ENCODE measurements around the gene LGALS7B. TPM values are rescaled to one million over a fixed set of nuclear protein-coding genes. Genes with fewer than 3 reads are reported as not detected.
"Not testable (repeated sequence)": the region's sequence is repeated elsewhere in the genome, so short reads cannot be mapped to it uniquely, and the experiment has no call there.

Gene LGALS7B
- polyA plus RNA-seq (ENCODE audit: insufficient read depth in 1 of 5, insufficient read length in 5 of 5, low replicate concordance in 1 of 5): 1 to 10 TPM in 3 of 5 donors, under 1 TPM in 1, not detected in 1; 0.71 to 1.2 (median 1.1) TPM
- long read RNA-seq, donor 1, partial matches to known transcripts: 0 of 4 reads
- long read RNA-seq, donor 1, other reads (novel, unspliced or antisense): 0 of 4 reads
- long read RNA-seq, donor 2, partial matches to known transcripts: 0 of 2 reads
- long read RNA-seq, donor 2, other reads (novel, unspliced or antisense): 0 of 2 reads
- long read RNA-seq, donor 3: 0 reads
- long read RNA-seq, donor 4, transcript LGALS7B-202 (2 exons, 532 nt): major isoform, 5 of 5 reads
- long read RNA-seq, donor 4, partial matches to known transcripts: 0 of 5 reads
- long read RNA-seq, donor 4, other reads (novel, unspliced or antisense): 0 of 5 reads
- long read RNA-seq, donor 5, partial matches to known transcripts: 0 of 4 reads
- long read RNA-seq, donor 5, other reads (novel, unspliced or antisense): 0 of 4 reads
- long read RNA-seq, donor 6, partial matches to known transcripts: 0 of 2 reads
- long read RNA-seq, donor 6, other reads (novel, unspliced or antisense): 0 of 2 reads
- long read RNA-seq, donor 7, partial matches to known transcripts: 0 of 1 reads
- long read RNA-seq, donor 7, other reads (novel, unspliced or antisense): 0 of 1 reads
- long read RNA-seq, donor 8: 0 reads

DNA sequence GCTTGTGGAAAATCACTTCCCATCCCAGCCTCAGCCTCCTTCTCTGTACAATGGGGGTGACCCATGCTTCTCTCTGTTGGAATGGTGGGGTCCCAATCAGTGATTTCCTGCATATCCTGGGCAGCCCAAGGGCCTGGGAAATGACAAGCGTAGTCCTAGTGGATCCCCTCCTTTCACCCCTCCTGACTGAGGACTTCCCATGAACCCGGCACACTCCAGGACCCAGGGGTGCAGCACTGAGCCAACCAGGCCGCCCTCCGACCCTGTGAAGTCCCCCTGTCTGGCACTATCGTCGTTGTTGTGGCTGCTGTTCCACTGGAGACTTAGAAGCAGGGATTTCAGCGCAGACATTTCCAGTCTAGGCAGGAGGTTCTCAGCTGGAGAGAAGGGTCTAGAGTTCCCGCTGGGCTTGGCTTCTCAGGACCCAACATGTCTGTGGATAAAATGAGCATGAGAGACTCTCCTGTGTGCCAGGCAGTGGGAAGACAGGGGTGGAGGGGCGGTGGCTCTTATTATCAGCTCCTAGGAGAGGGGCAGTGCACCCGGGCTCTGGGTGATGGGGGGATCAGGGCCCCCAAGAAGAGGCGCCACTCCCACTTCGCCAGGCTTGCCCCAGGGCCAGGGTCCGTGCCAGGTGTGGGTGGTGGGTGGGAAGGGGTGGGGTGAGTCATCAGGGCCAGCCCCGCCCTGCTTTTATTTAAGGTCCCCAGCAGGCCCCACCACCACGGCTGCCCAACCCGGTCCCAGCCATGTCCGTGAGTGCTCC is at the start of gene LGALS7B:
Gene LGALS7B (plus strand): TSS at position 723 of the 766 bp plus-strand sequence. CDS start 27 bp downstream, at position 750.
- DNase-seq: no peak

DNA sequence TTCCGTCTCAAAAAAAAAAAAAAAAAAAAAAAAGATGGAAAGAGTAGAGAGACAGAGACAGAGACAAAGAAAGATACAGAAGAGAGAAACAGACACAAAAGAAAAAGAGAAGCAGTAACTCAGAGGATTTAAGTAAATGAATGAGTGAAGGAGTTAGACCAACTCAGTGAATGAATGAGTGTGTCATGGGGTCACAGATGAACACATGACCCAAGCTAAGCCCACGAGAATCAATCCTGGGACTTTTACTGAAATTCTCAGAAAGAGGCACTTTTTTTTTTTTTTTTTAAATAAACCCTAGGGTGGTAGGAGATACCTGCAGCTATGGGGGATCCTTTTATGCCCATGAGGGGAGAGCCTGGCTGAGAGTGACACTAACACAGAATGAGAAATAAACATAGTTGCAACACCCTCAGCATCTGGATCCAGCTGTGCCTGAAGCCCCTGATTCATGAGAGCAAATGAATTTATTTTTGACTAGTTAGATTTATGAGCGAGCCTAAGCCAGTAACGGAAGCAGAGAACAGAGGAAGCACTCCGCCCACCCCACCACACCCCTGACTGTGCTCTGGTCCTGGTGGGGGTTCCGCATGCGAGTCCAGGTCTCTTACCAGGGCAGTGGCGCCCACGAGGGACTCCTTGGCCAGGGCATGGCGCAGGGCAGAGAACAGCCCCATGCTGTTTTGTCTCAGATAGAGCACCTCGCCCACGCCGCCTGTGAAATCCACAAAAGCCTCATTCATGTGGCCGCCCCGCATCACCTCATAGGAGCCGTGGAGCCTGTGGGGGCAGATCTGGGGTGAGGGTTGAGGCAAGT is 49.4 kb upstream of the LGALS7B start:
- DNase-seq: no peak

DNA sequence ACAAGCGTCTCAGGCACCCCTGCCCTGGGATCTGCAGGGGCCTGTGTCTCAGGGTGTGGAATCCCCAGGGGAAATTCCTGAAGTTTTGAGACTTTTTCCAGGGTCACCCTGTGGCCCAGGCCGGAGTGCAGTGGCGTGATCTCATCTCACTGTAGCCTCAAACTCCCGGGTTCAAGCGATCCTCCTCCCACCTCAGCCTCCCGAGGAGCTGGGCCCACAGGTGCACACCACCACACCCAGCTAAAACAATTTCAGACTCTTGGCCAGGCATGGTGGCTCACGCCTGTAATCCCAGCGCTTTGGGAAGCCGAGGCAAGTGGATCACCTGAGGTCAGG is 48.8 kb upstream of the LGALS7B start:
- DNase-seq: no peak

DNA sequence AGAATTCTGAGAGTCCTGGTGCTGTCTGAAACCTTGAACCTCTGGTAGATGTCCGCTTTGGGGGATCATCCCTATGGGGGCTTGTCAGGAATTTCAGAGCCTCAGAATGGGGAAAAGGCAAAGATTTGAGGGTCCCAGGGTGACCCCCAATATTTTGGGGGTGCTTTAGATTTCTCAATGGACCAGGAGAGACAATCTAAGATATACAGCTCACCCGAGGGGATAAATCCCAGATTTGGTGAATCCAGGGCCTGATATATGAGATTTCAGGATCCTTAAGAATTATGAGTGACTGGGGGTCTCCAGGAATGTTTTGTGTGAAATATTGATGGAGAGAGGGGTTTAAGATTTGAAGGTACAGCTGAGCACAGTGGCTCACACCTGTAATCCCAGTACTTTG is 48.1 kb upstream of the LGALS7B start:
- DNase-seq: no peak

DNA sequence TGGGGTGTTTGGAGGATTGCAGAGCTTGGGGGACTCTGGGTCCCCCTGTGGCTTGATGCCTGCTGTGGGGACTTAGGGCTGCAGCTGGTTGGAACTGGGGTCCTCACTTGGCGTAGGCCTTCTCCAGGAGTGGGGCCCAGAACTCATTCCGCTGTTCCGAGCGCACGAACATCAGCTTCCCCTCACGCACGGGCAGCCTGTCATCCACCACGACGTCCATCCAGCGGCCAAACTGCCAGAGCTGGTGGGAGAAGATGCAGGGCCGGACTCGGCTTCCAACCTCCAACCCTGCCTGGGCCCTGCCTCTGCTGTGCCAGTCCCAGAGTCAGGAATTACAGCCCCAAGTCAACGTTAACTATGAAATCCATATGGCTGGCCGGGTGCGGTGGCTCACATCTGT is 47.3 kb upstream of the LGALS7B start:
- DNase-seq: no peak

DNA sequence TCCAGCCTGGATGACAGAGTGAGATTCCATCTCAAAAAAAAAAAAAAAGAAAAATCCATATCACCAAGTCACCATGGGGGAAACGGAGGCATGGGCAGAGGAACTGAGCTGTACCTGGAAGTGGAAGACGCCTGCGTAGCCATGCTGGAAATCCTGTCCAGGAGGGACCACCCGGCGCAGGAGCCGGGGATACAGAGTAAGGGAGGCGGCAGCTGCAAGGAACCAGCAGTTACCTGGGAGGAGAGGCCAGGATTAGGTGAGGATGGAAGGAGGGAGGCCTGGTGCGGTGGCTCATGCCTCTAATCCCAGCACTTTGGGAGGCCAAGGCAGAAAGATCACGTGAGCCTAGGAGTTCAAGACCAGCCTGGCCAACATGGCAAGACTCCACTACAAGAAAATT is 46.7 kb upstream of the LGALS7B start:
- no peak for DNase-seq

DNA sequence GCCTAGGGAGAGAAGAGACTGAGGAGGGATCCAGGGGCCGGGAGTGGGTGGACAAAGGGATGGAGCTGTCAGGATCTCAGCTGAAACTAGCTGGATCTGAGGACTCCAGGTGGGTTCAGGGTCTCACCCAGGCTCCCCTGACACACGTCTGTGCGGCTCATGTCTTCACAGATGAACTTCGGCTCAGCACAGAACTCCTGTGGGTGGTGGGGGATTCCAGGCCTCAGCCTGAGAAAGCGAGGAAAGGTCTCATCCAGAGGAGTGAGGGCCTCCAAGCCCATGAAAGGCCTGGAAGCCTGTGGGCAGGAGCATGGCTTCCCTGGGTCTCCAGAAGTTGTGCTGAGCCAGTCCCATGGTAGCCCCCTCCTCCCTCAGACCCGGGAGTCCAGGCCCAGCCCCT is 46.1 kb upstream of the LGALS7B start:
- DNase-seq: no peak

DNA sequence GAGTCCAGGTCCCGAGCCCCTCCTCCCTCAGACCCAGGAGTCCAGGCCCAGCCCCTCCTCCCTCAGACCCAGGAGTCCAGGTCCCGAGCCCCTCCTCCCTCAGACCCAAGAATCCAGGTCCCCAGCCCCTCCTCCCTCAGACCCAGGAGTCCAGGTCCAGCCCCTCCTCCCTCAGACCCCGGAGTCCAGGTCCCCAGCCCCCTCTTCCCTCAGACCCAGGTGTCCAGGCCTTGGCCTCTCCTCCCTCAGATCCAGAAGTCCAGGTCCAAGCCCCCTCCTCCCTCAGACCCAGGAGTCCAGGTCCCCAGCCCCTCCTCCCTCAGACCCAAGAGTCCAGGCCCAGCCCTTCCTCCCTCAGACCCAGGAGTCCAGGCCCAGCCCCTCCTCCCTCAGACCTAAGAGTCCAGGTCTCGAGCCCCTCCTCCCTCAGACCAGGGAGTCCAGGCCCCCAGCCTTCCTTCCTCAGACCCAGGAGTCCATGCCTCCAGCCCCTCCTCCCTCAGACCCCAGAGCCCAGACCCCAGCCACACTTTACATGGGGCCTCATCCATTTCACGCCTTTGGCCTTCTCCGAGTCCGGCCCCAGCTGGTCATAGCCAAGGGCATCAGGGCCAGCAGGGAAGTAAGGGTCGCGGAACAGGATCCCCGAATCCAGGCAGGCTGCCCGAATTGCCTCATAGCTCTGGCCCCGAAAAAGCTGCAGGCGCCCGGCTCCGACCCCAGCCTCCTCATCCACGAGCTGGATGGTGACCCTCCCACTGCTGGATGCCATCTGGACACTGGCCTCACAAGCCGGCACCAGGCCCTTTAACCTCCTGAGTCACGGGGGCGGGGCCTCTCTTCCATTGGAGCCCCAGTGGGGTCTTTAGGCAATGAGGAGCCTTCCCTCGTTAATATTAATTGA is 45.4 kb upstream of the LGALS7B start:
- no peak for DNase-seq

DNA sequence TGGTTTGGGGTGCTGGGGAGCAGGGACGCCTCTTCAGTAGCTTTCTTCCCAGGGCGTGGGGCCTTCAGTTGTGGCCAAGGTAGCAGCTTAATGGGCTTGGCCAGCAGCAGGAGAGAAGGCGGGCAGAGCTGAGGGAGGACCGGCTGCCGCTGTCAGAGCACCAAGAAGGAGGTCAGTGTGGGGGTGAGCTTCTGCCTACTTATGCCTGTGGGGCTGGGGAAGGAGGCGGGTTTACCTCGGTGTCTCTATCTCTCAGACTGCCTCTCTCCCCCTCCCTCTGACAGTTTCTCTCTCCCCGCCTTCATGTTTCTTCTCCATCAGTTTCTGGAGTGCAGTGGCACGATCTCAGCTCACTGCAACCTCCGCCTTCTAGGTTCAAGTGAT is 44.7 kb upstream of the LGALS7B start, which contains the start of gene CAPN12:
Gene CAPN12 (minus strand): TSS at position 177 of the 384 bp plus-strand sequence. CDS start 309 bp downstream, outside the sequence.
- DNase-seq: no peak

DNA sequence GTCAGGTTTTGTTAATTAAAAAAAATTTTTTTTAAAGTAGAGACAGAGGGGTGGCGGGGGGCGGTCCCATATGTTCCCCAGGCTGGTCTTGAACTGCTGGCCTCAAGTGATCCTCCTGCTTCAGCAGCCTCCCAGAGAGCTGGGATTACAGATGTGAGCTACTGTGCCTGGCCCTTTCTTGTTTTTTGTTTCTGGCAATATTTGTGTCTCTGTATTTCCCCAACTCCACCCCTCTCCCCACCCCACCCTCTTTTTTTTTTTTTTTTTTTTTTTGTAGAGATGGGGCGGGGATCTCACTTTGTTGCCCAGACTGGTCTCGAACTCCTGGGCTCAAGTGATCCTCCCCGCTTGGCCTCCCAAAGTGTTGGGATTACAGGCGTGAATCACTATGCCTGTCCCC is 44.1 kb upstream of the LGALS7B start:
- no peak for DNase-seq

DNA sequence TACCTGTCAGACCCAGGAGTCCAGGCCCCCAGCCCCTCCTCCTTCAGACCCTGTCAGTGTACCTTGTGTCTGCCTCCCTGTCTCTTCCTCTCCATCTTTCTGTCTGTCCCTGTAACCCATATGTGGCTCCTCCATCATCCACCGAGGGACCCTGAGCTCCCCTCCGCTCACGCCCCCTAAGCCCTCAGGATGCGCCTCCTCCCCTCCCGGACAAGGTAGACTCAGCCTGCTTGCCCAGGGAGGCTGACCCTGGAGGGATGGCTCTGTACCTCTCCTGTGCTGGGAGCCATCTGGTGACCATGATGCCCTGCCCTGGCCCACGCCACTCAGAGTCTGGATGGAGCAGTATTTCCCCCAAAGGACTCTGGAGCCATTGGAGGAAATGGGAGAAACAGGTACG is 43.7 kb upstream of the LGALS7B start:
- DNase-seq: no peak

DNA sequence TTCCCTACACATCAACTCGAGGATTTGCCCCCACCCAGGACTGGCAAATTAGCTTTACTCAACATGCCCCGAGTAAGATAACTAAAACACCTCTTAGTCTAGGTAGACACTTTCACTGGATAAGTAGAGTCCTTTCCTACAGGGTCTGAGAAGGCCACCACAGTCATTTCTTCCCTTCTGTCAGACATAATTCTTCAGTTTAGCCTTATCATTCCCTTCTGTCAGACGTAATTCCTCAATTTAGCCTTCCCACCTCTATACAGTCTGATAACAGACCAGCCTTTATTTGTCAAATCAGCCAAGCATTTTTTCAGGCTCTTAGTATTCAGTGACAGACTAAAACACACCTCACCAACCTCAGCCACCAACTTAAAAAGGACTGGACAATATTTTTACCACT is 35.2 kb upstream of the LGALS7B start:
- DNase-seq: not testable (repeated sequence)

DNA sequence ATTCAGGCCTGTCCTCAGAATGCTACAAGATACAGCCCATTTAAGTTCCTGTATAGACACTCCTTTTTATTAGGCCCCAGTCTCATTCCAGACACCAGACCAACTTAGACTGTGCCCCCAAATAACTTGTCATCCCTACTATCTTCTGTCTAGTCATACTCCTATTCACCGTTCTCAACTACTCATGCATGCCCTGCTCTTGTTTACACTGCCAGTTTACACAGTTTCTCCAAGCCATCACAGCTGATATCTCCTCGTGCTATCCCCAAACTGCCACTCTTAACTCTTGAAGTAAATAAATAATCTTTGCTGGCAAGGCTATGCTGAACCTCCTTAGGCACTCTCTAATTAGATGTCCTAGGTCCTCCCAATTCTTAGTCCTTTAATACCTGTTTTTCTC is 34.8 kb upstream of the LGALS7B start:
- not testable (repeated sequence) for DNase-seq

DNA sequence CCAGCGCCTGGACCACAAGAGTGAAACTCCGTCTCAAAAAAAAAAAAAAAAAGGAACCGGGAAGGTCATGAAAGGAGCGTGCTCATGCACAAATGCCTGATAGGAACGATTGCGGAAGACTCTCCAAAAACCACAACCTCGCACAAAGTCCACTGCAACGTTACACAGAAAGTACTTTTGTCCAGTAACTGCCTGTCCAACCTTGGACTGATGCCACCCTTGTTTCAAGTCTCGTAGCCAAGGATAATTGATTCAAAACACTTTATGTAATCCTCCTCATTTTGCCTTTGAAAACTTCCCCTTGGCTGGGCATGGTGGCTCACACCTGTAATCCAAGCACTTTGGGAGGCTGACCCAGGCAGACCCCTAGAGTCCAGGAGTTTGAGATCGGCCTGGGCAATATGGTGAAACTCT is 29.4 kb upstream of the LGALS7B start:
- no peak for DNase-seq

DNA sequence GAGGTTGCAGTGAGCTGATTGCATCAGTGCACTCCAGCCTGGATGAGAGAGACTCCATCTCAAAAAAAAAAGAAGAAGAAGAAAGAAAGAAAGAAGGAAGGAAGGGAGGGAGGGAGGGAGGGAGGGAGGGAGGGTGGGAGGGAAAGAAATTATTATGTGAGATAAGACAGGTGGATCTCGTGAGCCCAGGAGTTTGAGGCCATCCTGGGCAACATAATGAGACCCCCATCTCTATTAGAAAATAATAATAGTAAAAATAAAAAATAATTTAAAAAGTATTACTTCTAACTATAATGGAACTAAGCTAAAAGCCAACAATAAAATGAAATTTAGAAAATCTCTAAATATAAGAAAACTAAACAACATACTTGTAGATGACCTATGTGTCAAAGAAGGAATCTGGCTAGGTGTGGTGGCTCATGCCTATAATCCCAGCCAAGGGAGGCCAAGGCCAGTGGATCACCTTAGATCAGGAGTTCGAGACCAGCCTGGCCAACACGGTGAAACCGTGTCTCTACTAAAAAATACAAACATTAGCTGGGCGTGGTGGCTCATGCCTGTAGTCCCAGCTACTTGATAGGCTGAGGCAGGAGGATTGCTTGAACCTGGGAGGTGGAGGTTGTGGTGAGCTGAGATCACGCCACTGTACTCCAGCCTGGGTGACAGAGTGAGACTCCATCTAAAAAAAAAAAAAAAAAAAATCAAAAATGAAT is 28.0 kb upstream of the LGALS7B start:
- DNase-seq: not testable (repeated sequence)

DNA sequence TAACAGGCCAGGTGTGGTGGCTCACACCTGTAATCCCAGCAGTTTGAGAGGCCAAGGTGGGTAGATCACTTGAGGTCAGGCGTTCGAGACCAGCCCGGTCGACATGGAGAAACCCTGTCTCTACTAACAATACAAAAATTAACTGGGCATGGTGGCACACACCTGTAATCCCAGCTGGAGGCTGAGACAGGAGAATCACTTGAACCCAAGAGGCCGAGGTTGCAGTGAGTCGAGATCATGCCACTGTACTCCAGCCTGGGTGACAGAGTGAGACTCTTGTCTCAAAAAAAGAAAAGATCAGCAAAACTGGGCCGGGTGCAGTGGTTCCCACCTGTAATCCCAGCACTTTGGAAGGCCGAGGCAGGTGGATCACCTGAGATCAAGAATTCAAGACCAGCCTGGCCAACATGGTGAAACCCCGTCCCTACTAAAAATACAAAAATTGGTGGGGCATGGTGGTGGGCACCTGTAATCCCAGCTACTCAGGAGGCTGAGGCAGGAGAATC is 27.1 kb upstream of the LGALS7B start:
- not testable (repeated sequence) for DNase-seq

DNA sequence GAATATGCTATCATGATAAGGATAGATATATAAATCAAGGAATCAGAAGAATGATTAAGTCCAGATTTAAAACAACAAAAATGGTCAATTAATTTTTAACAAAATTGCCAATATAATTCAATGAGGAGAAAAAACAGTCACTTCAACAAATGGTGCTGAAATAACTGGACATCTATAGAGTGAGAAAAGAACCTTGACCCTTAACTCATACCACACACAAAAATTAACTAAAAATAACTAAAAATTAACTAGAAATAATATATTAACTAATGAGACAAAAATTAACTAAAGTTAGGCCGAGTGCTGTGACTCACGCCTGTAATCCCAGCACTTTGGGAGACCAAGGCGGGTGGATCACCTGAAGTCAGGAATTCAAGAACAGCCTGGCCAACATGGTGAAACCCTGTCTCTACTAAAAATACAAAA is 25.2 kb upstream of the LGALS7B start:
- DNase-seq: no peak

DNA sequence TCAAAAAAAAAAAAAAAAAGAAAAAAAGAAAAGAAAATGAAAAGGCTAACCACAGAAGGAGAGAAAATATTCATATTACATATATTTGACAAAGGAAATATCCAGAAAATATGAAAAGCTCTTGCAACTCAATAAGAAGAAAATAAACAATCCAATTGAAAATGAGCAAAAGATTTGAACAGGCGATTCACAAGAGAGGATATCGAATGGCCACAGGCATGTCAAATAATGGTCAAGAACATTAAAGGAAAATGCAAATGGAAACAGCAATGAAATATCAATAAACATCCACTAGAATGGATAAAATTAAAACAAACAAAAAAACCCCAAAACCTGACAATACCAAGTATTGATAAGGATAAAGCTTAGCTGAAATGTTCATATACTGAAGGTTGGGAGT is 23.8 kb upstream of the LGALS7B start:
- DNase-seq: no peak

DNA sequence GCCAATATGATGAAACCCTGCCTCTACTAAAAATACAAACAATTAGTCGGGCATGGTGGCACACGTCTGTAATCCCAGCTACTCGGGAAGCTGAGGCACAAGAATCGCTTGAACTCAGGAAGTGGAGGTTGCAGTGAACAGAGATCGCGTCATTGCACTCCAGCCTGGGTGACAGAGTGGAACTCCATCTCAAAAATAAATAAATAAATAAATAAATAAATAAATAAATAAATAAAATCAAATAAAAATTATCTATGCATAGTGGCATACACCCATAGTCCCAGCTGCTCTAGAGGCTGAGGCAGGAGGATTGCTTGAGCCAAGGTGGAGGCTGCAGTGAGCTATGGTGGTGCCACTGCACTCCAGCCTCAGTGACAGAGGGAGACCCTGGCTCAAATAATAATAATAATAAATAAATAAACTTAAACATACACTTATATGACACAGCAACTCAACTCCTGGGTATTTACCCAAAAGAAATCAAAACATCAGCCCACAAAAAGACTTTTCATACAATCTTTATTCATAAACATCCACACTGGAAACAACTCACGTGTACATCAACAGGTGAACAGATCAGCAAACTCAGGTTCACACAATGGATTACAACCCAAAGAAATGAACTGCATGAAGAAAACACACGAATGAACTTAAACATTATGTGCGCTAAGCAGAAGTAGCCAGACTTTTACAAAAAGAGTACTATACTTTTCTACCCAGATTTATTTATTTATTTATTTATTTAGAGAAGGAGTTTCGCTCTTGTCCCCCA is 22.5 kb upstream of the LGALS7B start:
- DNase-seq: no peak
